SU-DHL-6 (cell line): ENCODE measurements around the gene CPNE5.

Experiments
- H2AFZ ChIP-seq: fragments of 200-600 bp; sonication (generic); 2 replicates; pipeline ENCODE4 v1.6.1; 2014; ENCODE audit warnings: low read depth, mild to moderate bottlenecking, moderate library complexity, mixed read lengths, antibody characterized with exemption, low read length; ENCODE audit not compliant: severe bottlenecking
- H3F3A ChIP-seq: fragments of 200-600 bp; shearing (Covaris generic); 2 replicates; pipeline ENCODE4 v1.6.0; 2016; ENCODE audit warnings: antibody characterized with exemption, mild to moderate bottlenecking; ENCODE audit not compliant: insufficient read depth
- H3K27ac ChIP-seq: fragments of 200-600 bp; sonication (generic); 2 replicates; pipeline ENCODE4 v1.5.1; 2016; ENCODE audit warnings: low read depth, mild to moderate bottlenecking, low read length, moderate library complexity, mixed read lengths
- H3K27me3 ChIP-seq: fragments of 200-600 bp; sonication (generic), shearing (Covaris generic); 2 replicates; pipeline ENCODE4 v1.6.0; 2014; ENCODE audit warnings: mild to moderate bottlenecking, low read length
- H3K36me3 ChIP-seq: fragments of 200-600 bp; sonication (generic); 2 replicates; pipeline ENCODE4 v1.6.1; 2014; ENCODE audit warnings: mild to moderate bottlenecking, low read length, mixed read lengths
- H3K4me2 ChIP-seq: fragments of 300-600, 200-600 bp; shearing (Covaris generic), sonication (generic); 2 replicates; pipeline ENCODE4 v1.6.0; 2014; ENCODE audit warnings: low read length, low read depth, mild to moderate bottlenecking; ENCODE audit not compliant: poor library complexity, severe bottlenecking
- H3K4me3 ChIP-seq: fragments of 200-600 bp; sonication (generic); 2 replicates; pipeline ENCODE4 v1.5.1; 2014; ENCODE audit warnings: antibody characterized with exemption, low read length, mild to moderate bottlenecking, mixed read lengths; ENCODE audit not compliant: insufficient read depth, poor library complexity, severe bottlenecking
- H3K79me2 ChIP-seq: fragments of 200-600 bp; sonication (generic); 2 replicates; pipeline ENCODE4 v1.6.1; 2014; ENCODE audit warnings: mild to moderate bottlenecking, low read length, moderate library complexity; ENCODE audit not compliant: insufficient read depth
- H3K9ac ChIP-seq: fragments of 200-600 bp; sonication (generic); 2 replicates; pipeline ENCODE4 v1.7.0; 2014; ENCODE audit warnings: mild to moderate bottlenecking, low read length
- H3K9me2 ChIP-seq: fragments of 200-600 bp; sonication (generic); replicated peaks from 2 replicates; pipeline ENCODE4 v1.6.1; 2014; ENCODE audit warnings: low read length; ENCODE audit not compliant: insufficient read depth
- H3K9me3 ChIP-seq: fragments of 200-600 bp; sonication (generic); 2 replicates; pipeline ENCODE4 v1.6.1; 2014; ENCODE audit warnings: low read length, mixed read lengths; ENCODE audit not compliant: insufficient read depth
- H4K20me1 ChIP-seq: fragments of 200-600 bp; sonication (generic); 2 replicates; pipeline ENCODE4 v1.6.1; 2014; ENCODE audit warnings: low read depth, mild to moderate bottlenecking, antibody characterized with exemption, low read length, moderate library complexity, mixed read lengths
- EZH2phosphoT487 ChIP-seq: fragments of 200-600 bp; sonication (generic), shearing (Covaris generic); conservative IDR thresholded peaks from 2 replicates; pipeline ENCODE4 v1.6.1; 2018; ENCODE audit warnings: mild to moderate bottlenecking, antibody characterized with exemption, low read length, moderate library complexity, mixed read lengths
- TF ChIP-seq, protein P1 (sequence below): fragments of 200-600 bp; sonication (generic); IDR thresholded peaks from one replicate; pipeline ENCODE4 v1.5.1; 2017; ENCODE audit warnings: antibody characterized with exemption, mild to moderate bottlenecking, low read length, moderate library complexity; ENCODE audit not compliant: insufficient read depth, poor library complexity, severe bottlenecking

CPNE5 gene

DNA sequence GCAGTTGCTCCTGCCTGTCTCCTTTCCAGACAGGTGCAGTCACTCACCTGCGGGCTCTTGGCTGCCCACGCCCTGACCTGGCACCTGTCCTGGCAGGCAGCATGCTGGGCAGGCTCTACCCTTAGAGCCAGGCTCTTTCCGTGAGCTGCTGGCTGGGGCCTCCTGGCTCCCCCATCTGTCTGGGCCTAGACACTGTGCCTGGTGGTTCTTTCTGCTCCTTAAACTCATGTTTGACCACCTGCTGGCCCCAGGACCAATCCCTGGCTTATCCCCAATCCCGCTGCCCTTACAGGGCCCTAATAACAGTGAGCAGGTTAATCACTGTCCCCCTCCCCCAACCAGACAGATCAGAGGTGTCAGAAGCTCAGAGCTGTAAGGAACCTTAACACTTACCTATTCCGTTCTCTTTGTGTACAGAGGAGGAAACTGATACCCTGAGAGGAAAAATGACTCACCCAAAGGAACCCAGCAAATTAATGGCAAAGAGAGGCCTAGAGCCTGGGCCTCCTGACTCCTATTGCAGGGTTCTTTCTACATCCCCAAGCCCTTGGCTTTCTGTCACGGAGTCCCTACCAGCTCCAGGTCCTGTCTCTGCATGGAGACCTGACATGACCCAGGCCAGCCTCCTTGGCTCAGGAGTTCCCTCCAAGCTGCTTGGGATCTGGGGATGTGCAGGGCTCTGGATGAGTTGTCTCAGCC is 86.9 kb downstream of the CPNE5 start:
- H4K20me1 ChIP-seq: no peaks in the 10 kb centered on the region
- H3K4me3 ChIP-seq: no peak overlapping the region
- TF ChIP-seq EZH2phosphoT487: no peak
- TF ChIP-seq, protein P1, sequence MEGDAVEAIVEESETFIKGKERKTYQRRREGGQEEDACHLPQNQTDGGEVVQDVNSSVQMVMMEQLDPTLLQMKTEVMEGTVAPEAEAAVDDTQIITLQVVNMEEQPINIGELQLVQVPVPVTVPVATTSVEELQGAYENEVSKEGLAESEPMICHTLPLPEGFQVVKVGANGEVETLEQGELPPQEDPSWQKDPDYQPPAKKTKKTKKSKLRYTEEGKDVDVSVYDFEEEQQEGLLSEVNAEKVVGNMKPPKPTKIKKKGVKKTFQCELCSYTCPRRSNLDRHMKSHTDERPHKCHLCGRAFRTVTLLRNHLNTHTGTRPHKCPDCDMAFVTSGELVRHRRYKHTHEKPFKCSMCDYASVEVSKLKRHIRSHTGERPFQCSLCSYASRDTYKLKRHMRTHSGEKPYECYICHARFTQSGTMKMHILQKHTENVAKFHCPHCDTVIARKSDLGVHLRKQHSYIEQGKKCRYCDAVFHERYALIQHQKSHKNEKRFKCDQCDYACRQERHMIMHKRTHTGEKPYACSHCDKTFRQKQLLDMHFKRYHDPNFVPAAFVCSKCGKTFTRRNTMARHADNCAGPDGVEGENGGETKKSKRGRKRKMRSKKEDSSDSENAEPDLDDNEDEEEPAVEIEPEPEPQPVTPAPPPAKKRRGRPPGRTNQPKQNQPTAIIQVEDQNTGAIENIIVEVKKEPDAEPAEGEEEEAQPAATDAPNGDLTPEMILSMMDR: no peak

DNA sequence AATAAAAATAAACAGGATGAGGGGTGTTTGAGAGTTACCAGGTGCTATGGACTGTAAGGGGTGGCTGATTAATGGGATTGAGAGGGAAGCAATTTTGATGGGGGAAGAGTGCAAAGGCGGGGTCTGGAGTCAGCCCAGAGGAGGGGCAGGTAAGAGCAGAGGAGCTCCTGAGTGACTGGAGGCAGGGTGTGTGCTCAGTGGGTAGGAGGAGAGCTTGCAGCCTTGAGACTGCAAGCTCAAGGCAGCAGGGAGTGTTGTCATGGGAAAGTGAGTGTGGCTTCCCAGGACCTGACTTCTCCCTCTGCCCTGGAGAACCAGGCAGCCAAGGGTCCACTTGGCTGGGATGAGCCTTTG is 87.4 kb downstream of the CPNE5 start:
- H3K79me2 ChIP-seq: no peaks in the 10 kb centered on the region
- no peak for TF ChIP-seq EZH2phosphoT487
- TF ChIP-seq, protein P1: no peak
- no peak overlapping the region for H3K27ac ChIP-seq
- H4K20me1 ChIP-seq: no peaks in the 10 kb centered on the region
- H3K4me2 ChIP-seq: no peak overlapping the region
- H3K36me3 ChIP-seq: no peaks in the 10 kb centered on the region
- H2AFZ ChIP-seq: no peak overlapping the region
- no peak overlapping the region for H3K9ac ChIP-seq
- no peaks in the 10 kb centered on the region for H3K9me2 ChIP-seq
- H3K9me3 ChIP-seq: no peaks in the 10 kb centered on the region
- no peak overlapping the region for H3K4me3 ChIP-seq
- H3F3A ChIP-seq: peaks cover 27% of the 10 kb centered on the region
- H3K27me3 ChIP-seq: no peaks in the 10 kb centered on the region

More for the DNA sequence above, 86.9 kb downstream of the CPNE5 start:
- Histone ChIP-seq H3K9me3 (no peaks in the 10 kb centered on the region), H3K79me2 (no peaks in the 10 kb centered on the region), H3K9ac (no peak overlapping the region), H3K27ac (peak overlapping the region; percentile 76), H3F3A (peaks cover 32% of the 10 kb centered on the region), H2AFZ (no peak overlapping the region), H3K36me3 (no peaks in the 10 kb centered on the region), H3K4me2 (peak overlapping the region; percentile 65), H3K27me3 (no peaks in the 10 kb centered on the region), H3K9me2 (no peaks in the 10 kb centered on the region)

DNA sequence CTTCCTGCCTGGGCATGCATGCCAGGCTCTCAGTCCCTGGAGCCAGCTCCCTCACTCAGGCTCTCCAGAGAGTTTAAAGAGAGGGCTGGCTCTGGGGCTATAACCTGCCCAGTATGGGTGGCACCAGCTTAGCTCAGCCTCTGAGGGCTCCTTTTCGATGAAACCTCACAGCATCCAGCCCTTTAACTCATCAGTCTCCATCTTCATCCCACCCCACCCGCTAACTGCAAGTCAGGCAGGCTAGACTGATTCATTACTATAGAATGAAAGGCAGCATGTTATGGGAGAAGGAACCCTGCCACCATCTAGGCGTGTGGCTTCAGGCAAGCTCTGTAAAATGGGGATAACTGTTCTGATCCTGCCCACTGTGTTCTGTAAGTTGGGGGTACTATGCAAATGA is 88.2 kb downstream of the CPNE5 start:
- H3K27ac ChIP-seq: no peak overlapping the region
- no peak for TF ChIP-seq EZH2phosphoT487
- TF ChIP-seq, protein P1: no peak
- no peaks in the 10 kb centered on the region for H3K36me3 ChIP-seq
- no peak overlapping the region for H3K4me2 ChIP-seq
- no peak overlapping the region for H2AFZ ChIP-seq
- H3K4me3 ChIP-seq: no peak overlapping the region
- H3K79me2 ChIP-seq: no peaks in the 10 kb centered on the region
- H3F3A ChIP-seq: peaks cover 19% of the 10 kb centered on the region
- H3K9me3 ChIP-seq: no peaks in the 10 kb centered on the region
- H3K27me3 ChIP-seq: no peaks in the 10 kb centered on the region
- H3K9ac ChIP-seq: no peak overlapping the region
- no peaks in the 10 kb centered on the region for H4K20me1 ChIP-seq
- H3K9me2 ChIP-seq: no peaks in the 10 kb centered on the region
